ENCODE measurements around the gene SCAND1. TPM values are rescaled to one million over a fixed set of nuclear protein-coding genes. Genes with fewer than 3 reads are reported as not detected.
"Not testable (repeated sequence)": the region's sequence is repeated elsewhere in the genome, so short reads cannot be mapped to it uniquely, and the experiment has no call there.

SCAND1 gene
- total and polyA plus RNA-seq, 9 of the 15 experiments (the other 6 are each of a cell fraction or from before 2014, with no cell fraction given) = 0.08 to 94.0 (median 5.8) TPM

- BruUV-seq (replicated peaks) = no TSS peak
- ChIA-PET POLR2A (interaction anchor here (0.7 kb wide), 1 partner anchor 29 kb away, joined by 3 read pairs; no protein-coding TSS in a partner anchor), CTCF (ENCODE audit: low intra/inter-chr PET ratio) (no interaction called here)
- Histone ChIP-seq H3K27me3 (ENCODE audit: control insufficient read depth in 2 of 2, insufficient read depth in 2 of 2, low read length in 2 of 2) (no peaks in the 10 kb centered on the region), H3K9me1 (ENCODE audit: control insufficient read depth, insufficient read depth, low read length) (no peaks in the 10 kb centered on the region), H3K4me3 (no peak overlapping the region), H3K36me3 (ENCODE audit: control insufficient read depth, insufficient read depth, low read length) (no peaks in the 10 kb centered on the region), H3K79me2 (ENCODE audit: control insufficient read depth, insufficient read depth, low read length) (no peaks in the 10 kb centered on the region), H3K4me2 (ENCODE audit: insufficient read depth, low read length) (no peak overlapping the region), H4K20me1 (replicated peaks; ENCODE audit: control insufficient read depth, insufficient read depth, low read length) (no peaks in the 10 kb centered on the region), H3K4me1 (replicated peaks in 1 of 2; ENCODE audit: control insufficient read depth in 2 of 2, insufficient read depth in 2 of 2, low read length in 2 of 2) (peaks cover 0 to 7% of the 10 kb centered on the region in 2 experiments; a peak in 3 of 5 replicates), H3K9me3 (replicated peaks; ENCODE audit: control insufficient read depth, insufficient read depth, low read depth, low read length) (no peaks in the 10 kb centered on the region), H3K9ac (ENCODE audit: insufficient read depth in 1 of 2, low read depth in 2 of 2, low read length in 2 of 2) (no peak overlapping the region), H2AFZ (ENCODE audit: low read depth, low read length) (no peak overlapping the region), H3K27ac (ENCODE audit: extremely low read depth, low read depth, low read length) (no peak overlapping the region)
- DNase-seq (ENCODE audit: extremely low read depth in 1 of 4, low spot score in 3 of 4) (no peak), FAIRE-seq (no peak), ATAC-seq (no peak)
- TF ChIP-seq MYC (IDR thresholded peaks at IDR 0.05; ENCODE audit: low read depth, low read length) = no peak
- TF ChIP-seq MYC (CRISPR knock-in tag; IDR thresholded peaks at IDR 0.05; ENCODE audit: borderline replicate concordance, low read depth) = no peak
- TF ChIP-seq TSC22D4 (tag; IDR thresholded peaks at IDR 0.05) = no peak
- intact Hi-C loops (cut with micrococcal nuclease) = no loop called here
- 28% methylated on average over 2 of the region's 4 CpGs for WGBS (ENCODE audit: insufficient coverage, low coverage, missing lambda C conversion rate)
- in situ Hi-C loops (cut with MboI) = no loop called here
Observed at GRCh38 chr20:35963878-35964277, 9.6 kb upstream of the SCAND1 start.

- H3K4me3 ChIP-seq; H3K36me3 ChIP-seq (ENCODE audit: control insufficient read depth, insufficient read depth, low read length); H3K27ac ChIP-seq (ENCODE audit: extremely low read depth, low read depth, low read length); H3K9ac ChIP-seq (ENCODE audit: insufficient read depth in 1 of 2, low read depth in 2 of 2, low read length in 2 of 2); BruUV-seq (replicated peaks); H3K4me2 ChIP-seq (ENCODE audit: insufficient read depth, low read length); FAIRE-seq; intact Hi-C loops (cut with micrococcal nuclease); POLR2A ChIA-PET; ATAC-seq; CTCF ChIA-PET (ENCODE audit: low intra/inter-chr PET ratio); H3K9me1 ChIP-seq (ENCODE audit: control insufficient read depth, insufficient read depth, low read length); H3K4me1 ChIP-seq (replicated peaks in 1 of 2; ENCODE audit: control insufficient read depth in 2 of 2, insufficient read depth in 2 of 2, low read length in 2 of 2); H3K79me2 ChIP-seq (ENCODE audit: control insufficient read depth, insufficient read depth, low read length); DNase-seq (ENCODE audit: extremely low read depth in 1 of 4, low spot score in 3 of 4); H2AFZ ChIP-seq (ENCODE audit: low read depth, low read length); H3K27me3 ChIP-seq (ENCODE audit: control insufficient read depth in 2 of 2, insufficient read depth in 2 of 2, low read length in 2 of 2); H3K9me3 ChIP-seq (replicated peaks; ENCODE audit: control insufficient read depth, insufficient read depth, low read depth, low read length); H4K20me1 ChIP-seq (replicated peaks; ENCODE audit: control insufficient read depth, insufficient read depth, low read length); in situ Hi-C loops (cut with MboI): not testable (repeated sequence)
- WGBS (ENCODE audit: insufficient coverage, low coverage, missing lambda C conversion rate) = 12% methylated on average over 6 of the region's 6 CpGs
- TF ChIP-seq TRIM24 (IDR thresholded peaks at IDR 0.05) (peak in 1 of 2 experiments; percentile 54; a peak in 3 of 4 replicates), ZNF431 (CRISPR knock-in tag; IDR thresholded peaks at IDR 0.05) (peak; percentile 99), ZFP36 (IDR thresholded peaks at IDR 0.05; ENCODE audit: low read depth, low read length, partially characterized antibody) (peak; percentile 42)
Observed at GRCh38 chr20:35959291-35959690, 5.0 kb upstream of the SCAND1 start.

All from K562 (cell line).